ENCODE results near the gene ELSPBP1.

DNA sequence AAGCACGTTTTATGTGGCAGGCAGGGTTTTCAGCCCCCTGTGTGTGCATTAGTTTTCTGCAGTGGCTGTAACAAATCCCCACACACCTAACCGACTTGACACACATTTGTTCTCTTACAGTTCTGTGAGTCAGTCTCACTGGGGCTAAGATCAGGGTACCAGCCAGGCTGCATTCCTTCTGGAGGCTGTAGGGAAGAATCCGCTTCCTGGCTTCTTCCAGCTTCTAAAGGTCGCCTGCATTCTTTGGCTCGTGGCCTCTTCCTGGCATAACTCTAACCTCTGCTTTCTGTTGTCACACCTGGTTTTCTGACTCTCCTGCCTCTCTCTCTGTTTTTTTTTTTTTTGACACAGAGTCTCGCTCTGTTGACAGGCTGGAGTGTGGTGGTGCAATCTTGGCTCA, 6.4 kb downstream of the ELSPBP1 start:
- TF ChIP-seq CTCF (IDR thresholded peaks at IDR 0.05): no peak
- no peak for TF ChIP-seq POLR2A (IDR thresholded peaks at IDR 0.05)
- TF ChIP-seq POLR2AphosphoS5 (IDR thresholded peaks at IDR 0.05): no peak
